GM23248 (cell line): Measurements from ENCODE around the gene NDUFA3.

Source experiments
- EZH2 ChIP-seq: fragments of 200-600 bp; sonication (generic); IDR thresholded peaks from 2 replicates; pipeline ENCODE4 v1.6.1; 2018; ENCODE audit warnings: antibody characterized with exemption, mild to moderate bottlenecking; ENCODE audit not compliant: insufficient read depth, poor library complexity, severe bottlenecking
- EZH2phosphoT487 ChIP-seq: fragments of 200-600 bp; sonication (generic); IDR thresholded peaks from 2 replicates; pipeline ENCODE4 v1.6.1; 2018; ENCODE audit warnings: antibody characterized with exemption, moderate library complexity, mild to moderate bottlenecking, low read depth; ENCODE audit not compliant: insufficient read depth

DNA sequence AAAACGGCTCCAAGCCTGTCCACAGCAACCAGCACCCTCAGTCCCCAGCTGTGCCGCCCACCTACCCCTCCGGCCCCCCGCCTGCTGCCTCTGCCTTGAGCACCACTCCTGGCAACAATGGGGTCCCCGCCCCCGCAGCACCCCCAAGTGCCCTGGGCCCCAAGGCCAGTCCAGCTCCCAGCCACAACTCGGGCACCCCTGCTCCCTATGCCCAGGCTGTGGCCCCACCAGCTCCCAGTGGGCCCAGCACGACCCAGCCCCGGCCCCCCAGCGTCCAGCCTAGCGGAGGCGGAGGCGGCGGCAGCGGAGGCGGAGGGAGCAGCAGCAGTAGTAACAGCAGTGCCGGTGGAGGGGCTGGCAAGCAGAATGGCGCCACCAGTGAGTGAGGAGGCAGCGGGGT, 45.5 kb downstream of the NDUFA3 start:
- no peak for TF ChIP-seq EZH2phosphoT487
- TF ChIP-seq EZH2: no peak
